GM19043 (cell line): ENCODE data around the gene COMP.

Experiments
- ATAC-seq: cut with Tn5 transposase; IDR thresholded peaks from one replicate; pipeline ENCODE4 v1.9.1; 2021; ENCODE audit warnings: low read depth; ENCODE audit not compliant: unreplicated experiment

COMP gene

GRCh38 chr19:18784786-18785120 is 6.4 kb downstream of the COMP start:
- no peak for ATAC-seq

GRCh38 chr19:18783958-18784785 is 6.9 kb downstream of the COMP start:
- ATAC-seq: no peak

GRCh38 chr19:18782559-18783225 is 8.4 kb downstream of the COMP start:
- ATAC-seq: no peak

- ATAC-seq: no peak
These were observed 9.1 kb downstream of the COMP start for GRCh38 chr19:18781885-18782527.

- no peak for ATAC-seq
These were observed 10.0 kb downstream of the COMP start for GRCh38 chr19:18781047-18781600.

- no peak for ATAC-seq
These were observed 10.5 kb downstream of the COMP start for GRCh38 chr19:18780631-18781030.

- no peak for ATAC-seq
These were observed 11.0 kb downstream of the COMP start for GRCh38 chr19:18780081-18780480.

- no peak for ATAC-seq
These were observed 12.1 kb downstream of the COMP start for GRCh38 chr19:18778826-18779495.

GRCh38 chr19:18778076-18778389 is 13.1 kb downstream of the COMP start:
- no peak for ATAC-seq

GRCh38 chr19:18777301-18778075 is 13.6 kb downstream of the COMP start:
- ATAC-seq: no peak

- ATAC-seq: no peak
These were observed 14.4 kb downstream of the COMP start for GRCh38 chr19:18776736-18777135.

GRCh38 chr19:18776288-18776594 is 14.9 kb downstream of the COMP start:
- no peak for ATAC-seq

GRCh38 chr19:18775586-18776287 is 15.4 kb downstream of the COMP start:
- ATAC-seq: no peak

- ATAC-seq: no peak
These were observed 16.2 kb downstream of the COMP start for GRCh38 chr19:18774782-18775444.

GRCh38 chr19:18774107-18774506 is 17.0 kb downstream of the COMP start:
- ATAC-seq: no peak

GRCh38 chr19:18773682-18774081 is 17.4 kb downstream of the COMP start:
- ATAC-seq: no peak

GRCh38 chr19:18772620-18773587 is 18.2 kb downstream of the COMP start:
- no peak for ATAC-seq
